ENCODE measurements around the gene KCTD16.
A peak's percentile ranks its signal among the peaks of the same experiment; 100 is the strongest.

The KCTD16 gene

GRCh38 chr5:144170276-144171024 lies at the start of gene KCTD16, which contains the start of gene YIPF5:
KCTD16 (plus strand) TSS chr5:144170873.
YIPF5 (minus strand) TSS chr5:144170659; CDS start chr5:144169955, 704 bp downstream.
- peak; percentile 98 for DNase-seq

- no peak for DNase-seq
Measured at GRCh38 chr5:144121577-144121976, 49.1 kb upstream of the KCTD16 start.

GRCh38 chr5:144122081-144122480 lies 48.6 kb upstream of the KCTD16 start:
- no peak for DNase-seq

GRCh38 chr5:144122641-144123040 lies 48.0 kb upstream of the KCTD16 start:
- no peak for DNase-seq

GRCh38 chr5:144125163-144125726 lies 45.4 kb upstream of the KCTD16 start:
- DNase-seq, result no peak

- DNase-seq, result no peak
Measured at GRCh38 chr5:144126707-144127106, 44.0 kb upstream of the KCTD16 start.

GRCh38 chr5:144128844-144129243 lies 41.8 kb upstream of the KCTD16 start:
- DNase-seq, result no peak

- no peak for DNase-seq
Measured at GRCh38 chr5:144130306-144130705, 40.4 kb upstream of the KCTD16 start.

- DNase-seq, result no peak
Measured at GRCh38 chr5:144131261-144131660, 39.4 kb upstream of the KCTD16 start.

GRCh38 chr5:144133050-144133633 lies 37.5 kb upstream of the KCTD16 start:
- no peak for DNase-seq

GRCh38 chr5:144134194-144134826 lies 36.4 kb upstream of the KCTD16 start:
- no peak for DNase-seq

- no peak for DNase-seq
Measured at GRCh38 chr5:144135113-144135762, 35.4 kb upstream of the KCTD16 start.

GRCh38 chr5:144139586-144139985 lies 31.1 kb upstream of the KCTD16 start:
- no peak for DNase-seq

GRCh38 chr5:144141585-144141984 lies 29.1 kb upstream of the KCTD16 start:
- no peak for DNase-seq

- peak; percentile 38 for DNase-seq
Measured at GRCh38 chr5:144142139-144142823, 28.4 kb upstream of the KCTD16 start.

GRCh38 chr5:144142824-144143162 lies 27.9 kb upstream of the KCTD16 start:
- no peak for DNase-seq

GRCh38 chr5:144143625-144144024 lies 27.0 kb upstream of the KCTD16 start:
- DNase-seq, result no peak

- DNase-seq, result no peak
Measured at GRCh38 chr5:144144956-144145751, 25.5 kb upstream of the KCTD16 start.

GRCh38 chr5:144151026-144151425 lies 19.6 kb upstream of the KCTD16 start:
- no peak for DNase-seq

GRCh38 chr5:144156767-144157171 lies 13.9 kb upstream of the KCTD16 start:
- no peak for DNase-seq

GRCh38 chr5:144162686-144163085 lies 8.0 kb upstream of the KCTD16 start:
- no peak for DNase-seq

GRCh38 chr5:144166696-144167095 lies 4.0 kb upstream of the KCTD16 start:
- no peak for DNase-seq
